ENCODE measurements around the gene FBF1. TPM values are rescaled to one million over a fixed set of nuclear protein-coding genes. Genes with fewer than 3 reads are reported as not detected.

Gene FBF1
- total and polyA plus RNA-seq, 9 of the 15 experiments (the other 6 are each of a cell fraction or from before 2014, with no cell fraction given), result 0.46 to 14.9 (median 7.5) TPM

- TF ChIP-seq ETS2 (tag; IDR thresholded peaks at IDR 0.05; ENCODE audit: borderline replicate concordance, poor library complexity, severe bottlenecking) (no peak), ZNF239 (CRISPR knock-in tag; IDR thresholded peaks at IDR 0.05) (peak; percentile 4; the same call in 1 of the 2 replicates), ARID1B (IDR thresholded peaks at IDR 0.05) (0 out of 2 replicates have a peak, but pooled peaks have one; percentile 32), CTCF (IDR thresholded peaks at IDR 0.05 in 2 of 3, conservative IDR thresholded peaks at IDR 0.05 in 1 of 3; ENCODE audit: insufficient read depth in 2 of 3, low read depth in 1 of 3, low read length in 3 of 3) (peak; percentile 20 to 47 (median 28); a peak in 4 of 6 replicates), ELF4 (CRISPR knock-in tag; IDR thresholded peaks at IDR 0.05) (no peak; the same call in 1 of the 2 replicates), TRIM24 (IDR thresholded peaks at IDR 0.05) (no peak), ARID3B (CRISPR knock-in tag; IDR thresholded peaks at IDR 0.05; ENCODE audit: borderline replicate concordance) (no peak), C11orf30 (IDR thresholded peaks at IDR 0.05; ENCODE audit: low read depth) (no peak), YY1 (IDR thresholded peaks at IDR 0.05; ENCODE audit: borderline replicate concordance in 1 of 3, control insufficient read depth in 1 of 3, extremely low read depth in 1 of 3, insufficient read depth in 3 of 3, insufficient read length in 1 of 3, insufficient replicate concordance in 2 of 3, low read depth in 1 of 3, low read length in 2 of 3) (peak in 2 of 3 experiments; percentile 59 to 76), TEAD2 (tag; IDR thresholded peaks at IDR 0.05) (no peak), XRCC5 (IDR thresholded peaks at IDR 0.05; ENCODE audit: low read depth, low read length) (no peak), ESRRA (IDR thresholded peaks at IDR 0.05; ENCODE audit: borderline replicate concordance, low read depth) (peak; percentile 26; the same call in 1 of the 2 replicates), CBFB (CRISPR knock-in tag; IDR thresholded peaks at IDR 0.05) (no peak), RREB1 (CRISPR knock-in tag; IDR thresholded peaks at IDR 0.05) (0 out of 2 replicates have a peak, but pooled peaks have one; percentile 43)
Observed at GRCh38 chr17:75978938-75979704, 38.3 kb upstream of the FBF1 start, which contains the start of the genes ACOX1 and TEN1 (continued).
